Loucy (cell line): ENCODE data around the gene SCAND1.

Source experiments
- H2AFZ ChIP-seq: fragments of 200-600 bp; sonication (generic); 2 replicates; pipeline ENCODE4 v1.6.0; 2016; ENCODE audit warnings: antibody characterized with exemption, mild to moderate bottlenecking, low read length, moderate library complexity
- H3F3A ChIP-seq: fragments of 200-600 bp; 2 replicates; pipeline ENCODE4 v1.6.0; 2016; ENCODE audit warnings: antibody characterized with exemption, low read depth, mild to moderate bottlenecking
- H3K27me3 ChIP-seq: fragments of 200-600 bp; sonication (generic); 2 replicates; pipeline ENCODE4 v1.6.1; 2014; ENCODE audit warnings: low read length, mild to moderate bottlenecking; ENCODE audit not compliant: insufficient read depth, poor library complexity, severe bottlenecking
- H3K36me3 ChIP-seq: fragments of 200-600 bp; sonication (generic); 2 replicates; pipeline ENCODE4 v1.6.1; 2016; ENCODE audit warnings: low read length; ENCODE audit not compliant: insufficient read depth
- H3K4me1 ChIP-seq: fragments of 200-600 bp; sonication (generic); 2 replicates; pipeline ENCODE4 v1.5.1; 2014; ENCODE audit warnings: low read length, mild to moderate bottlenecking; ENCODE audit not compliant: insufficient read depth, poor library complexity, severe bottlenecking
- H3K4me2 ChIP-seq: fragments of 200-600 bp; sonication (generic); 2 replicates; pipeline ENCODE4 v1.6.0; 2014; ENCODE audit warnings: antibody characterized with exemption, low read length, low read depth, mild to moderate bottlenecking; ENCODE audit not compliant: poor library complexity, severe bottlenecking
- H3K4me3 ChIP-seq: fragments of 200-600 bp; sonication (generic); 2 replicates; pipeline ENCODE4 v1.5.1; 2014; ENCODE audit warnings: low read length, mild to moderate bottlenecking, mixed read lengths; ENCODE audit not compliant: poor library complexity, severe bottlenecking
- H3K79me2 ChIP-seq: fragments of 200-600 bp; sonication (generic); 2 replicates; pipeline ENCODE4 v1.6.1; 2014; ENCODE audit warnings: low read length; ENCODE audit not compliant: insufficient read depth
- H3K9ac ChIP-seq: fragments of 200-600 bp; sonication (generic); 2 replicates; pipeline ENCODE4 v1.6.0; 2014; ENCODE audit warnings: mild to moderate bottlenecking, low read depth, low read length, moderate library complexity; ENCODE audit not compliant: poor library complexity, severe bottlenecking
- H3K9me2 ChIP-seq: fragments of 200-600 bp; sonication (generic); replicated peaks from 2 replicates; pipeline ENCODE4 v1.6.1; 2016; ENCODE audit warnings: low read depth, low read length, mixed read lengths
- H3K9me3 ChIP-seq: fragments of 200-600 bp; sonication (generic); 2 replicates; pipeline ENCODE4 v1.6.1; 2014; ENCODE audit warnings: mild to moderate bottlenecking, antibody characterized with exemption, low read length, low read depth; ENCODE audit not compliant: insufficient read depth
- H4K20me1 ChIP-seq: fragments of 200-600 bp; sonication (generic); 2 replicates; pipeline ENCODE4 v1.6.0; 2014; ENCODE audit warnings: antibody characterized with exemption, low read length, mild to moderate bottlenecking; ENCODE audit not compliant: insufficient read depth, poor library complexity, severe bottlenecking
- EZH2phosphoT487 ChIP-seq: fragments of 200-600 bp; IDR thresholded peaks from 2 replicates; pipeline ENCODE4 v1.6.1; 2018; ENCODE audit warnings: antibody characterized with exemption, mild to moderate bottlenecking, moderate library complexity, borderline replicate concordance
- TF ChIP-seq, protein P1 (sequence below): fragments of 200-600 bp; sonication (generic); conservative IDR thresholded peaks from 2 replicates; pipeline ENCODE4 v1.5.1; 2014; ENCODE audit warnings: mild to moderate bottlenecking, antibody characterized with exemption, low read length

The SCAND1 gene

DNA sequence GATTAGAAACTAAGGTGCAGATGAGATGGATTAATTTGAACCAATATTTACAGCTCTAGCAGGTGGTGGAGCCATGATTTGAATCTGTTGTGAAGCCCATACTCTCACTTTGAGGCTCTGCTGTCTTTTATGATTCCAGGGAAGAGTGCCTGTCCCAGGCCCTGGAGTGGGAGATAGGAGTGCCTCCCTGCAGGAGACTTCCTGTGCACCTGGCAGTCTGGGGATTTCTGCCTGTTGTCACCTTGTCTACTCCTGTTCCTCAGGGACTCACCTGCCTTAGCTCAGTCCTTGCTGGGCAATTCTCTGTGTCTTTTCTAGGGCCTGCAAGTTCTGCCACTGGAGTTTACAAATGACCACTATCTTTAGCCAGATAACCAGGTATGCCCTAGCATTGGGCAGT is 46.3 kb downstream of the SCAND1 start:
- H4K20me1 ChIP-seq = no peaks in the 10 kb centered on the region
- H3K4me2 ChIP-seq = no peak overlapping the region
- H2AFZ ChIP-seq = no peak overlapping the region
- peaks cover 20% of the 10 kb centered on the region; the same call in 1 of the 2 replicates for H3K36me3 ChIP-seq
- no peaks in the 10 kb centered on the region for H3K27me3 ChIP-seq
- no peak for TF ChIP-seq EZH2phosphoT487
- TF ChIP-seq, protein P1, sequence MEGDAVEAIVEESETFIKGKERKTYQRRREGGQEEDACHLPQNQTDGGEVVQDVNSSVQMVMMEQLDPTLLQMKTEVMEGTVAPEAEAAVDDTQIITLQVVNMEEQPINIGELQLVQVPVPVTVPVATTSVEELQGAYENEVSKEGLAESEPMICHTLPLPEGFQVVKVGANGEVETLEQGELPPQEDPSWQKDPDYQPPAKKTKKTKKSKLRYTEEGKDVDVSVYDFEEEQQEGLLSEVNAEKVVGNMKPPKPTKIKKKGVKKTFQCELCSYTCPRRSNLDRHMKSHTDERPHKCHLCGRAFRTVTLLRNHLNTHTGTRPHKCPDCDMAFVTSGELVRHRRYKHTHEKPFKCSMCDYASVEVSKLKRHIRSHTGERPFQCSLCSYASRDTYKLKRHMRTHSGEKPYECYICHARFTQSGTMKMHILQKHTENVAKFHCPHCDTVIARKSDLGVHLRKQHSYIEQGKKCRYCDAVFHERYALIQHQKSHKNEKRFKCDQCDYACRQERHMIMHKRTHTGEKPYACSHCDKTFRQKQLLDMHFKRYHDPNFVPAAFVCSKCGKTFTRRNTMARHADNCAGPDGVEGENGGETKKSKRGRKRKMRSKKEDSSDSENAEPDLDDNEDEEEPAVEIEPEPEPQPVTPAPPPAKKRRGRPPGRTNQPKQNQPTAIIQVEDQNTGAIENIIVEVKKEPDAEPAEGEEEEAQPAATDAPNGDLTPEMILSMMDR = no peak
- H3K4me3 ChIP-seq = no peak overlapping the region
- no peak overlapping the region for H3K9ac ChIP-seq
- H3K9me3 ChIP-seq = no peaks in the 10 kb centered on the region
- no peaks in the 10 kb centered on the region for H3K79me2 ChIP-seq
- no peaks in the 10 kb centered on the region for H3K4me1 ChIP-seq
- H3K9me2 ChIP-seq = no peaks in the 10 kb centered on the region
- no peaks in the 10 kb centered on the region for H3F3A ChIP-seq

DNA sequence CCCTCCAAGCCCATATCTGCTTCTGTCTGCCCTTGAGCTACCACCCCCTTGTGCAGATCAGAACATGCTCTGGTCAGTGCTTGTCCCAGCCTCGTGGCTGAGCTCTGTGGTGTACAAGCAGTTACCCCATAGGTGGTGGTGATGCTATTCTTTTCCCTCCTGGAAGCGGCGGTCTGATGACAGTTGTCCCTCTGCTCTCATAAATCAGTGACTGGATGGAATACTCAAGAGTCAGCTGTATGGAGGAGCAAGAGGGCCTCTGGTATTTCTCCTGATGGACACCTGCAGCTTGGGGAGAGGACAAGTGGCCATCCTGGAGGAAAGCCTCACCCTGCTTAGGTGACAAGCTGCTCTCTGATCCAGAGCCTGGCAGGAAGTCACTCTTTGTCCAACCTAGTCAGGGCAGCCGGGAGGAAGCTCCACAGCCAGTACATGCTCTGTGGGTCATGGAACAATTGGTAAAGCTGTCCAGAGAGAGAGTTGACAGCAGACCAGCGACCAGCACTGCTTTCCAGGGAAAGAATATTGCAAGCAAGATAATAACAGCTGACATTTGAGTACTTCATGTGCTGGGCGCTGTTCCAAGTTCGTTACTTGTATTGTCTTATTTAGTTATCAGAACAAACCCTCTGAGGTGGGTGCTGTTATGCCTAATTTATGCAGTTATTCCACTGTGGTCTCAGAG is 47.1 kb downstream of the SCAND1 start:
- no peak overlapping the region for H3K4me3 ChIP-seq
- no peaks in the 10 kb centered on the region for H3K27me3 ChIP-seq
- no peaks in the 10 kb centered on the region for H3K9me3 ChIP-seq
- no peaks in the 10 kb centered on the region for H3F3A ChIP-seq
- H3K9me2 ChIP-seq = no peaks in the 10 kb centered on the region
- H3K4me1 ChIP-seq = no peaks in the 10 kb centered on the region
- no peaks in the 10 kb centered on the region for H4K20me1 ChIP-seq
- no peak overlapping the region for H3K9ac ChIP-seq
- H2AFZ ChIP-seq = no peak overlapping the region
- H3K36me3 ChIP-seq = peaks cover 18% of the 10 kb centered on the region; the same call in 1 of the 2 replicates
- no peaks in the 10 kb centered on the region for H3K79me2 ChIP-seq
- TF ChIP-seq EZH2phosphoT487 = no peak
- TF ChIP-seq, protein P1 = no peak
- H3K4me2 ChIP-seq = no peak overlapping the region

DNA sequence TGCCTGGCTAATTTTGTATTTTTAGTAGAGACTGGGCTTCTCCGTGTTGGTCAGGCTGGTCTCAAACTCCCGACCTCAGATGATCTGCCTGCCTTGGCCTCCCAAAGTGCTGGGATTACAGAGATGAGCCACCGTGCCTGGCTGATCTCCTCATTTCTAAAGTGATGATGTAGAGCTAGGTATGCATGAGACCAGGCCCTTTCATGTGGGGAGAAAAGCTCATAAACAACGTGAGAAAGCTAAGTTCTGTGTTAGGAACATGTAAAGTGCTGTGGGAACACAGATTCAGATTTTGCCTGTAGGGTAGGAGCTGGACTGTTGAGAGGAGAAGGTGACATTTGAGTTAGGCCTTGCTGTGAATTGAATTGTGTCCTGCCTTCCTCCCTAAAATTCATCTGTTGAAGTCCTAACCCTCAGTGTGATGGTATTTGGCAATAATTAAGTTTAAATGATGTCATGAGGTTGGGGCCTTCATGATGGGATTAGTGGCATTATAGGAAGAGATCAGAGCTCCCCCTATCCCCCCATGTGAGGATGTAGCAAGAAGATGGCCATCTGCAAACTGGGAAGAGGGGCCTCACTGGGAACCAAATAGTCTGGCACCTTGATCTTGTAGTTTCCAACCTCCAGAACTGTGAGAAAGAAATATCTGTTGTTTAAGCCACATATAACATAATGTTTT is 49.2 kb downstream of the SCAND1 start:
- Histone ChIP-seq H3K27me3 (no peaks in the 10 kb centered on the region), H3K4me1 (no peaks in the 10 kb centered on the region)
- TF ChIP-seq, protein P1 = no peak
- no peak for TF ChIP-seq EZH2phosphoT487

More for the DNA sequence above, 49.2 kb downstream of the SCAND1 start:
- Histone ChIP-seq H3K4me2 (no peak overlapping the region), H3F3A (no peaks in the 10 kb centered on the region), H4K20me1 (no peaks in the 10 kb centered on the region), H2AFZ (no peak overlapping the region), H3K9me2 (no peaks in the 10 kb centered on the region), H3K9me3 (no peaks in the 10 kb centered on the region), H3K9ac (no peak overlapping the region), H3K79me2 (no peaks in the 10 kb centered on the region), H3K4me3 (no peak overlapping the region), H3K36me3 (peaks cover 10% of the 10 kb centered on the region; the same call in 1 of the 2 replicates)
